Fibroblast of villous mesenchyme (primary cell): Measurements from ENCODE around the gene CASP8. TPM values are rescaled to one million over a fixed set of nuclear protein-coding genes. Genes with fewer than 3 reads are reported as not detected.
"Not testable (repeated sequence)": the region's sequence is repeated elsewhere in the genome, so short reads cannot be mapped to it uniquely, and the experiment has no call there.

Experiments used
- DNase-seq: peaks from one replicate; pipeline ENCODE4 v3.0.0-alpha.2; 2010; ENCODE audit warnings: low read depth
- H3K4me3 ChIP-seq: 2 replicates; pipeline ENCODE4 v1.5.1; 2011; ENCODE audit warnings: low read depth, mild to moderate bottlenecking, low read length
- CTCF ChIP-seq: IDR thresholded peaks from 2 replicates; pipeline ENCODE4 v1.5.1; 2012; ENCODE audit warnings: low read depth, mild to moderate bottlenecking, low read length; ENCODE audit not compliant: insufficient read depth
- total RNA-seq: library from RNA; depleted of rRNA; stranded (reverse); fragments of >200 nt; gene quantifications from 2 replicates; pipeline ENCODE4 v1.2.3, GENCODE V29; 2012

Gene CASP8
- total RNA-seq, 1 donor = 22.0 TPM

DNA sequence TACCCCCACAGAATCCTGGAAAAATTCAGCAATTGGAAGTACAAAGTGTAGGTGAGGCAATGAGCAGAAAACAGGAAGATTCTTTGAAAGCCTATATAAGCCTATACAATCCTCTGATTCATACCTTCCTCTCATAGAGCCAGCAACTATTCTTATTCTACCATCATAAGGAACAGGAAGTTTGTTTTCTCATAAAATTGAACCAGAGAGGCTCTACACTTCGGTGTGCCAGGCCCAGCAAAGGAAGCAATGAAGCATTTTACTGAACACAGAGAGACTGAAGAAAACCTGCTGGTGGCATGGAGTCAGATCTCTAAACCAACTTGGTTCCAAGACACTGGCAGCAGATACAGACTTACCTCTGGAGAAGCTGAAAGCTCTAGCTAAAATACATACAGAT is 18.7 kb downstream of the CASP8 start:
- DNase-seq = no peak
- TF ChIP-seq CTCF = no peak
- no peak overlapping the region for H3K4me3 ChIP-seq

DNA sequence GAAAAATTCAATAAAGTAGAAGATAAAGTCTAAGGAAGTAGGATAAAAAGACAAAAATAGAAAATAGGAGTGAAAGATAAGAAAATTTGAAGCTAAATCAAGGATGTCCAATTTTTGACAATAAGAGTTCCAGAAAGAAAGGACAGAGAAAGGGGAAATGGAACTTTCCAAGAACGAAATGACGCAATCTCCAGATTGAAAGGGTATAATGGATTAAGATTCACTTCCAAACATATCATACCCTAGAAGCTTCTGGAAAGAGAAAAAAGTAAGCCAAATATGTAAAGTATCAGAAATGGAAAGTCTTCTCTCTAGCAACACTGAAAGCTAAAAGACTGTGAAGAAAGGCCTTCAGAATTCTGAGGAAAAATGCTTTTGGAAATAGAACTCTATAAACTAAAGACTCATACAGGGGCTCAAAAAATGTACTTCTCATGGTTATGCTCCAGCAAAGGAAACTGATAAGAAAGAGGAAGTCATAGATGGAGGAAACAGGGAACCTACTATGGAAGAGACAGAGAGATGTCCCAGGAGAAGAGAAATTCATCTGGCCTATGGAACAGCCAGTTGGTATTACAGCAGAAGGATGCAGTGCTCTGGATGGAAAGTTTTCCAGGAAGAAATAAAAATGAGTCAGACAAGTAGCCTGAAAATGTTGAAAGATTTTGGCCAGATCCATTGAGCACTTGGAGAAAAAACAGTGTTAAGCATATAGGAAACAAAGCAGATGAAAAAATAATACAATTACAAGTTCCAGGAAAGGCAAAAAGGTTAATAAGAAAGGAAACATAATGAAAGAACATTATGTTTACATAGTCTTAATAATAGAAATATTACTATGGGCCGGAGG is 20.1 kb downstream of the CASP8 start:
- DNase-seq = no peak
- no peak for TF ChIP-seq CTCF
- H3K4me3 ChIP-seq = no peak overlapping the region

DNA sequence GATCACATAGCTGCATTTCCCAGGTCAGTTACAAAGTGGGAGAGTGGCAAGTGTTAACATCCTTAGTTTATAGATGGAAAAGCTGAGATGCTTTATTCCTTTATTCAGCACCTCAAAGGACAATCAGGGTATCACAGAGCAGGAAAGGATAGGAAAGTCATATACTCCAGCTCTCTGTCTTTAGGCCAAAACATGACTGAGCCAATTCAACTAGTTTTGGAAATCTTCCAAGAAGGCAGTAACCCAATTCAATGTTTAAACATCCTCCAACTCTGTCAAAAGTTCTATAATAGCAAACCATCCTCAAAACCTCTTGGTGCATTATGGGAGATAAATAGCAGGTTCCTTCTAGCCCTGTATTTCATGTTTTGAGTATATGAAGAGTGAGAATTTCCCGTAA is 25.2 kb downstream of the CASP8 start:
- no peak overlapping the region for H3K4me3 ChIP-seq
- TF ChIP-seq CTCF = no peak
- no peak for DNase-seq

GRCh38 chr2:201290457-201291148 is 30.3 kb downstream of the CASP8 start:
- H3K4me3 ChIP-seq, DNase-seq: not testable (repeated sequence)

GRCh38 chr2:201298462-201299052 is 38.2 kb downstream of the CASP8 start:
- H3K4me3 ChIP-seq = no peak overlapping the region
- TF ChIP-seq CTCF = no peak
- peak; percentile 4 for DNase-seq

DNA sequence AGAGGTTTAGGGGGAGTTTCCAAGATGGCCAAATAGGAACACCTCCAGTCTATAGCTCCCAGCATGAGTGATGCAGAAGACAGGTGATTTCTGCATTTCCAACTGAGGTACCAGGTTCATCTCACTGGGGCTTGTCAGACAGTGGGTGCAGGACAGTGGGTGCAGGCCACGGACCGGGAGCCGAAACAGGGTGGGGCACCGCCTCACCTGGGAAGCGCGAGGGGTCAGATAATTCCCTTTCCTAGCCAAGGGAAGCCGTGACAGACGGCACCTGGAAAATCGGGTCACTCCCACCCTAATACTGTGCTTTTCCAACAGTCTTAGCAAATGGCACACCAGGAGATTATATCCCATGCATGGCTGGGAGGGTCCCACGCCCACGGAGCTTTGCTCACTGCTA is 39.6 kb downstream of the CASP8 start:
- not testable (repeated sequence) for H3K4me3 ChIP-seq, DNase-seq

- no peak for DNase-seq
- H3K4me3 ChIP-seq = no peak overlapping the region
- no peak for TF ChIP-seq CTCF
Observed at GRCh38 chr2:201307876-201308275, 47.5 kb downstream of the CASP8 start.
